HCT116 (cell line): ENCODE results near the gene FSHR.

Source experiments
- CTCF ChIP-seq, 3 experiments: fragments of 200-600 bp in 1 of 3; sonication (generic) in 1 of 3; IDR thresholded peaks in 2 of 3; conservative IDR thresholded peaks in 1 of 3; 2 replicates each; pipeline ENCODE4 v1.5.1; 2012 to 2017; ENCODE audit warnings: low read depth in 2 of 3, low read length in 2 of 3, antibody characterized with exemption in 1 of 3, borderline replicate concordance in 1 of 3, control low read depth in 1 of 3, mild to moderate bottlenecking in 1 of 3, mixed read lengths in 1 of 3, mixed run types in 1 of 3, moderate library complexity in 1 of 3; ENCODE audit not compliant: insufficient read depth in 1 of 3
- JUND ChIP-seq: IDR thresholded peaks from 2 replicates; pipeline ENCODE4 v1.6.1; 2012
- REST ChIP-seq: IDR thresholded peaks from 2 replicates; pipeline ENCODE4 v1.6.1; 2012; ENCODE audit warnings: low read depth
- SIN3A ChIP-seq: IDR thresholded peaks from 2 replicates; pipeline ENCODE4 v1.6.1; 2012; ENCODE audit warnings: low read depth

GRCh38 chr2:48948400-48949125 lies 205.8 kb downstream of the FSHR start:
- TF ChIP-seq CTCF (IDR thresholded peaks at IDR 0.05 in 2 of 3, conservative IDR thresholded peaks at IDR 0.05 in 1 of 3; ENCODE audit: borderline replicate concordance in 1 of 3, insufficient read depth in 1 of 3, low read depth in 2 of 3, low read length in 2 of 3) (no peak), JUND (no peak), REST (no peak), SIN3A (no peak)
